Liver (tissue), 9 donors: ENCODE results near the gene INSYN2B. TPM values are rescaled to one million over a fixed set of nuclear protein-coding genes. Genes with fewer than 3 reads are reported as not detected.

Experiments
- DNase-seq: peaks from one replicate; pipeline ENCODE4 v3.0.0-alpha.2; 2017; ENCODE audit warnings: low spot score
- H3K27ac ChIP-seq, 2 donors: one replicate each; pipeline ENCODE4 v1.7.0; 2013; ENCODE audit warnings: inconsistent platforms in 2 of 2, low read length in 2 of 2, control low read depth in 1 of 2, low read depth in 1 of 2, mild to moderate bottlenecking in 1 of 2
- H3K27me3 ChIP-seq, 4 donors: one replicate each; pipeline versions ENCODE4 v1.6.1 to v1.7.0; 2013; ENCODE audit warnings: low read length in 3 of 4, inconsistent platforms in 1 of 4, mild to moderate bottlenecking in 1 of 4, moderate library complexity in 1 of 4; ENCODE audit not compliant: control insufficient read depth in 4 of 4, insufficient read depth in 4 of 4
- H3K36me3 ChIP-seq, 4 donors: one replicate each; pipeline versions ENCODE4 v1.6.1 to v1.7.0; 2013; ENCODE audit warnings: low read length in 3 of 4, mild to moderate bottlenecking in 3 of 4, low read depth in 1 of 4, moderate library complexity in 1 of 4; ENCODE audit not compliant: control insufficient read depth in 4 of 4, insufficient read depth in 3 of 4
- H3K4me1 ChIP-seq, 4 donors: one replicate each; pipeline versions ENCODE4 v1.6.1 to v1.7.0; 2013; ENCODE audit warnings: low read length in 3 of 4, mild to moderate bottlenecking in 3 of 4, moderate library complexity in 1 of 4; ENCODE audit not compliant: control insufficient read depth in 4 of 4, insufficient read depth in 4 of 4
- H3K4me3 ChIP-seq, 3 donors: one replicate each; pipeline versions ENCODE4 v1.6.1 to v1.7.0; 2013; ENCODE audit warnings: low read length in 3 of 3, control low read depth in 1 of 3, low read depth in 1 of 3, mild to moderate bottlenecking in 1 of 3
- H3K9ac ChIP-seq, 2 donors: one replicate each; pipeline ENCODE4 v1.7.0; 2013; ENCODE audit warnings: low read length in 2 of 2, mild to moderate bottlenecking in 2 of 2, moderate library complexity in 2 of 2, control low read depth in 1 of 2, low read depth in 1 of 2
- H3K9me3 ChIP-seq, 4 donors: one replicate each; pipeline versions ENCODE4 v1.6.1 to v1.7.0; 2013; ENCODE audit warnings: low read length in 3 of 4; ENCODE audit not compliant: control insufficient read depth in 4 of 4
- EGR1 ChIP-seq, 2 donors: IDR thresholded peaks; 2 replicates each; pipeline ENCODE4 v1.6.1; 2016 to 2018; ENCODE audit warnings: antibody characterized with exemption in 2 of 2, low read depth in 2 of 2
- FOXA1 ChIP-seq: IDR thresholded peaks from 2 replicates; pipeline ENCODE4 v1.6.1; 2016; ENCODE audit warnings: antibody characterized with exemption
- FOXA2 ChIP-seq: IDR thresholded peaks from 2 replicates; pipeline ENCODE4 v1.6.1; 2016; ENCODE audit warnings: antibody characterized with exemption
- HNF4A ChIP-seq, 2 donors: conservative IDR thresholded peaks; 2 replicates each; pipeline ENCODE4 v1.6.1; 2016; ENCODE audit warnings: antibody characterized with exemption in 2 of 2, mild to moderate bottlenecking in 2 of 2
- HNF4G ChIP-seq: IDR thresholded peaks from 2 replicates; pipeline ENCODE4 v1.6.1; 2016; ENCODE audit warnings: antibody characterized with exemption
- JUND ChIP-seq, 2 donors: IDR thresholded peaks; 2 replicates each; pipeline ENCODE4 v1.6.1; 2016; ENCODE audit warnings: antibody characterized with exemption in 2 of 2
- MAX ChIP-seq: IDR thresholded peaks from 2 replicates; pipeline ENCODE4 v1.6.1; 2016; ENCODE audit warnings: antibody characterized with exemption
- RAD21 ChIP-seq, 2 donors: IDR thresholded peaks; 2 replicates each; pipeline ENCODE4 v1.6.1; 2016; ENCODE audit warnings: antibody characterized with exemption in 2 of 2, mild to moderate bottlenecking in 2 of 2
- RXRA ChIP-seq, 2 donors: IDR thresholded peaks; 2 replicates each; pipeline ENCODE4 v1.6.1; 2017 to 2018; ENCODE audit warnings: antibody characterized with exemption in 2 of 2, mild to moderate bottlenecking in 1 of 2
- SP1 ChIP-seq: IDR thresholded peaks from 2 replicates; pipeline ENCODE4 v1.6.1; 2018; ENCODE audit warnings: antibody characterized with exemption, mild to moderate bottlenecking
- TAF1 ChIP-seq: conservative IDR thresholded peaks from 2 replicates; pipeline ENCODE4 v1.6.1; 2016; ENCODE audit warnings: antibody characterized with exemption, mild to moderate bottlenecking
- YY1 ChIP-seq: IDR thresholded peaks from 2 replicates; pipeline ENCODE4 v1.6.1; 2016; ENCODE audit warnings: antibody characterized with exemption, mild to moderate bottlenecking
- ZBTB33 ChIP-seq: IDR thresholded peaks from 2 replicates; pipeline ENCODE4 v1.6.1; 2016; ENCODE audit warnings: antibody characterized with exemption
- WGBS: extraction: QIAGEN DNeasy Blood & Tissue Kit; methylation state at CpG from one replicate; pipeline ENCODE4 v1.1.7; 2013; 5-methylcytosine and 5-hydroxymethylcytosine counted together
- polyA plus RNA-seq, 2 donors: library from polyadenylated mRNA; stranded (reverse) in 1 of 2; unstranded in 1 of 2; fragments of 200-250 nt in 1 of 2; fragments of >200 nt in 1 of 2; fragmentation: Nextera tagmentation in 1 of 2; extraction: Ambion mirVana in 1 of 2; gene quantifications; one replicate each; pipeline versions ENCODE4 v1.2.1 to v1.2.3, GENCODE V29; 2013 to 2015
- total RNA-seq, 2 donors: library from RNA; depleted of rRNA; stranded (reverse); fragments of >200 nt; gene quantifications; one replicate each; pipeline ENCODE4 v1.2.3, GENCODE V29; 2014
- TF ChIP-seq, protein P1 (sequence below): IDR thresholded peaks from 2 replicates; pipeline ENCODE4 v1.6.1; 2016; ENCODE audit warnings: antibody characterized with exemption, mild to moderate bottlenecking
- TF ChIP-seq, protein P2 (sequence below): IDR thresholded peaks from 2 replicates; pipeline ENCODE4 v1.6.1; 2016; ENCODE audit warnings: antibody characterized with exemption
- TF ChIP-seq, protein P3 (sequence below): fragments of 150-350 bp; IDR thresholded peaks from 2 replicates; pipeline ENCODE4 v1.5.1; 2017; ENCODE audit warnings: improper control_type of control experiment, low read depth, low read length; ENCODE audit not compliant: missing input control
- donor health status: healthy.
- donor health status: healthy.
- donor health status: healthy.
- donor health status: healthy.
- donor health status: healthy.

INSYN2B gene
- total and polyA plus RNA-seq, 4 donors: 0.08 to 0.33 (median 0.13) TPM; not detected in 1

GRCh38 chr5:169956126-169956525, 24.2 kb downstream of the INSYN2B start:
- no peak overlapping the region for H3K4me3 ChIP-seq
- H3K9ac ChIP-seq: no peak overlapping the region
- no peaks in the 10 kb centered on the region for H3K27me3 ChIP-seq
- no peaks in the 10 kb centered on the region for H3K4me1 ChIP-seq
- no peaks in the 10 kb centered on the region for H3K36me3 ChIP-seq
- TF ChIP-seq, protein P1, sequence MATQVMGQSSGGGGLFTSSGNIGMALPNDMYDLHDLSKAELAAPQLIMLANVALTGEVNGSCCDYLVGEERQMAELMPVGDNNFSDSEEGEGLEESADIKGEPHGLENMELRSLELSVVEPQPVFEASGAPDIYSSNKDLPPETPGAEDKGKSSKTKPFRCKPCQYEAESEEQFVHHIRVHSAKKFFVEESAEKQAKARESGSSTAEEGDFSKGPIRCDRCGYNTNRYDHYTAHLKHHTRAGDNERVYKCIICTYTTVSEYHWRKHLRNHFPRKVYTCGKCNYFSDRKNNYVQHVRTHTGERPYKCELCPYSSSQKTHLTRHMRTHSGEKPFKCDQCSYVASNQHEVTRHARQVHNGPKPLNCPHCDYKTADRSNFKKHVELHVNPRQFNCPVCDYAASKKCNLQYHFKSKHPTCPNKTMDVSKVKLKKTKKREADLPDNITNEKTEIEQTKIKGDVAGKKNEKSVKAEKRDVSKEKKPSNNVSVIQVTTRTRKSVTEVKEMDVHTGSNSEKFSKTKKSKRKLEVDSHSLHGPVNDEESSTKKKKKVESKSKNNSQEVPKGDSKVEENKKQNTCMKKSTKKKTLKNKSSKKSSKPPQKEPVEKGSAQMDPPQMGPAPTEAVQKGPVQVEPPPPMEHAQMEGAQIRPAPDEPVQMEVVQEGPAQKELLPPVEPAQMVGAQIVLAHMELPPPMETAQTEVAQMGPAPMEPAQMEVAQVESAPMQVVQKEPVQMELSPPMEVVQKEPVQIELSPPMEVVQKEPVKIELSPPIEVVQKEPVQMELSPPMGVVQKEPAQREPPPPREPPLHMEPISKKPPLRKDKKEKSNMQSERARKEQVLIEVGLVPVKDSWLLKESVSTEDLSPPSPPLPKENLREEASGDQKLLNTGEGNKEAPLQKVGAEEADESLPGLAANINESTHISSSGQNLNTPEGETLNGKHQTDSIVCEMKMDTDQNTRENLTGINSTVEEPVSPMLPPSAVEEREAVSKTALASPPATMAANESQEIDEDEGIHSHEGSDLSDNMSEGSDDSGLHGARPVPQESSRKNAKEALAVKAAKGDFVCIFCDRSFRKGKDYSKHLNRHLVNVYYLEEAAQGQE: no peak
- TF ChIP-seq JUND (IDR thresholded peaks at IDR 0.05): no peak
- no peak for TF ChIP-seq EGR1 (IDR thresholded peaks at IDR 0.05; ENCODE audit: low read depth in 2 of 2)
- no peak for TF ChIP-seq MAX
- TF ChIP-seq, protein P2, sequence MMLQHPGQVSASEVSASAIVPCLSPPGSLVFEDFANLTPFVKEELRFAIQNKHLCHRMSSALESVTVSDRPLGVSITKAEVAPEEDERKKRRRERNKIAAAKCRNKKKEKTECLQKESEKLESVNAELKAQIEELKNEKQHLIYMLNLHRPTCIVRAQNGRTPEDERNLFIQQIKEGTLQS: no peak
- TF ChIP-seq ZBTB33: no peak
- no peak for TF ChIP-seq FOXA1
- TF ChIP-seq RAD21 (IDR thresholded peaks at IDR 0.05): no peak
- TF ChIP-seq YY1: no peak
- no peak for TF ChIP-seq RXRA (IDR thresholded peaks at IDR 0.05)
- TF ChIP-seq HNF4G: no peak
- no peak for DNase-seq
- H3K27ac ChIP-seq: no peak overlapping the region
- 74% methylated on average over 3 of the region's 3 CpGs for WGBS
- H3K9me3 ChIP-seq: no peaks in the 10 kb centered on the region

- Histone ChIP-seq H3K9ac (no peak overlapping the region), H3K9me3 (no peaks in the 10 kb centered on the region), H3K27ac (no peak overlapping the region), H3K4me1 (no peaks in the 10 kb centered on the region), H3K27me3 (no peaks in the 10 kb centered on the region), H3K36me3 (no peaks in the 10 kb centered on the region), H3K4me3 (no peak overlapping the region)
- no peak for TF ChIP-seq FOXA1
- TF ChIP-seq ZBTB33: no peak
- TF ChIP-seq, protein P2: no peak
- TF ChIP-seq, protein P1: no peak
- TF ChIP-seq TAF1: no peak
- TF ChIP-seq HNF4A (conservative IDR thresholded peaks at IDR 0.05): no peak
- TF ChIP-seq, protein P3, sequence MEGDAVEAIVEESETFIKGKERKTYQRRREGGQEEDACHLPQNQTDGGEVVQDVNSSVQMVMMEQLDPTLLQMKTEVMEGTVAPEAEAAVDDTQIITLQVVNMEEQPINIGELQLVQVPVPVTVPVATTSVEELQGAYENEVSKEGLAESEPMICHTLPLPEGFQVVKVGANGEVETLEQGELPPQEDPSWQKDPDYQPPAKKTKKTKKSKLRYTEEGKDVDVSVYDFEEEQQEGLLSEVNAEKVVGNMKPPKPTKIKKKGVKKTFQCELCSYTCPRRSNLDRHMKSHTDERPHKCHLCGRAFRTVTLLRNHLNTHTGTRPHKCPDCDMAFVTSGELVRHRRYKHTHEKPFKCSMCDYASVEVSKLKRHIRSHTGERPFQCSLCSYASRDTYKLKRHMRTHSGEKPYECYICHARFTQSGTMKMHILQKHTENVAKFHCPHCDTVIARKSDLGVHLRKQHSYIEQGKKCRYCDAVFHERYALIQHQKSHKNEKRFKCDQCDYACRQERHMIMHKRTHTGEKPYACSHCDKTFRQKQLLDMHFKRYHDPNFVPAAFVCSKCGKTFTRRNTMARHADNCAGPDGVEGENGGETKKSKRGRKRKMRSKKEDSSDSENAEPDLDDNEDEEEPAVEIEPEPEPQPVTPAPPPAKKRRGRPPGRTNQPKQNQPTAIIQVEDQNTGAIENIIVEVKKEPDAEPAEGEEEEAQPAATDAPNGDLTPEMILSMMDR: no peak
- TF ChIP-seq SP1: no peak
- TF ChIP-seq JUND (IDR thresholded peaks at IDR 0.05): no peak
- TF ChIP-seq MAX: no peak
- TF ChIP-seq FOXA2: no peak
- TF ChIP-seq HNF4G: no peak
- no peak for TF ChIP-seq EGR1 (IDR thresholded peaks at IDR 0.05; ENCODE audit: low read depth in 2 of 2)
- TF ChIP-seq RAD21 (IDR thresholded peaks at IDR 0.05): no peak
- no peak for TF ChIP-seq RXRA (IDR thresholded peaks at IDR 0.05)
- 77% methylated on average over 6 of the region's 6 CpGs for WGBS
- DNase-seq: no peak
Observed at GRCh38 chr5:169954786-169955185, 25.5 kb downstream of the INSYN2B start.
